H1 (cell line): ENCODE data around the gene CACNA2D3. TPM values are rescaled to one million over a fixed set of nuclear protein-coding genes. Genes with fewer than 3 reads are reported as not detected.
A peak's percentile ranks its signal among the peaks of the same experiment; 100 is the strongest.

Experiments
- CHD1 ChIP-seq: IDR thresholded peaks from 2 replicates; pipeline ENCODE4 v1.6.1; 2012; ENCODE audit warnings: low read depth, low read length, improper control_type of control experiment
- NRF1 ChIP-seq: IDR thresholded peaks from 2 replicates; pipeline ENCODE4 v1.6.1; 2011; ENCODE audit warnings: mild to moderate bottlenecking, low read depth, low read length, improper control_type of control experiment
- RAD21 ChIP-seq, 2 experiments: IDR thresholded peaks in 1 of 2; conservative IDR thresholded peaks in 1 of 2; 2 replicates each; pipeline ENCODE4 v1.6.1; 2011; ENCODE audit warnings: low read depth in 2 of 2, low read length in 2 of 2, improper control_type of control experiment in 1 of 2, inconsistent platforms in 1 of 2, mild to moderate bottlenecking in 1 of 2, moderate library complexity in 1 of 2
- SIN3A ChIP-seq, 2 experiments: IDR thresholded peaks in 1 of 2; conservative IDR thresholded peaks in 1 of 2; 2 replicates each; pipeline ENCODE4 v1.6.1; 2011 to 2012; ENCODE audit warnings: low read length in 2 of 2, improper control_type of control experiment in 1 of 2, low read depth in 1 of 2, mild to moderate bottlenecking in 1 of 2
- SIRT6 ChIP-seq: IDR thresholded peaks from one replicate; pipeline ENCODE4 v1.7.1; 2012; ENCODE audit warnings: low read length, inconsistent platforms
- polyA plus RNA-seq, 7 experiments: library from polyadenylated mRNA; depleted of rRNA in 3 of 7; stranded (reverse) in 5 of 7; unstranded in 2 of 7; fragments of >200 nt in 5 of 7; fragments of 200-250 nt in 2 of 7; gene quantifications; 1 replicate in 5 of 7; 2 replicates in 1 of 7; 4 replicates in 1 of 7; pipeline versions ENCODE4 v1.2.1 to v1.2.3, GENCODE V29; 2011 to 2013; ENCODE audit warnings: missing spikeins in 2 of 7, mixed read lengths in 2 of 7
- total RNA-seq: library from RNA; stranded (reverse); fragmentation: NEBNext Ultra II Directional; extraction: Animal tissue kit (Norgen Biotek cat#: 25700); gene quantifications from 2 replicates; pipeline ENCODE4 v1.2.1, GENCODE V29; 2021
- TF ChIP-seq, protein P1 (sequence below): IDR thresholded peaks from 2 replicates; pipeline ENCODE4 v1.6.1; 2012; ENCODE audit warnings: low read length, inconsistent platforms
- TF ChIP-seq, protein P2 (sequence below): fragments of 300-600 bp; sonication (generic); IDR thresholded peaks from 2 replicates; pipeline ENCODE4 v1.7.1; 2012; ENCODE audit warnings: low read length, moderate library complexity, mild to moderate bottlenecking, inconsistent platforms; ENCODE audit not compliant: insufficient replicate concordance

CACNA2D3 gene
- total and polyA plus RNA-seq, 2 of the 8 experiments (the other 6 are each of a cell fraction or from before 2014, with no cell fraction given): 1.5 to 1.8 TPM

DNA sequence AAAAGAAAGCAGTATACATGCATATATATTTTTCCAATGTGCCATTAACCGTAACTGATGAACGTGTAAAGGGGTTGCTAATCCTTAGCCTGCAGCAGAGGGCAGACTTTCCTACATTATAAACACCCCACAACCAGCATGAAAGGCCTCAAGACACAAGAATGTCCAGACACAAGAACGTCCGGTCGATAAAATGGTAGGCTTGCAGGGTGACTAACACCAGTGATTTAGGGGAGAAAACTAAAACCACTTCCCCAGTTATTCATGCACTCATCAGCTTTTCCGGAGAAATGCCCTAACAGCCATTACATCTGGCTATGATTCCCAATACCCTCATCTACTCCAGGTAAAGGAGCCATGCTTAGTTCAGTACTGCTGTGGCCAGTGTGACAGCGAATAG is 748.1 kb downstream of the CACNA2D3 start (continued):
- TF ChIP-seq, protein P1, sequence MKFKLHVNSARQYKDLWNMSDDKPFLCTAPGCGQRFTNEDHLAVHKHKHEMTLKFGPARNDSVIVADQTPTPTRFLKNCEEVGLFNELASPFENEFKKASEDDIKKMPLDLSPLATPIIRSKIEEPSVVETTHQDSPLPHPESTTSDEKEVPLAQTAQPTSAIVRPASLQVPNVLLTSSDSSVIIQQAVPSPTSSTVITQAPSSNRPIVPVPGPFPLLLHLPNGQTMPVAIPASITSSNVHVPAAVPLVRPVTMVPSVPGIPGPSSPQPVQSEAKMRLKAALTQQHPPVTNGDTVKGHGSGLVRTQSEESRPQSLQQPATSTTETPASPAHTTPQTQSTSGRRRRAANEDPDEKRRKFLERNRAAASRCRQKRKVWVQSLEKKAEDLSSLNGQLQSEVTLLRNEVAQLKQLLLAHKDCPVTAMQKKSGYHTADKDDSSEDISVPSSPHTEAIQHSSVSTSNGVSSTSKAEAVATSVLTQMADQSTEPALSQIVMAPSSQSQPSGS: no peak
- no peak for TF ChIP-seq CHD1
- TF ChIP-seq SIN3A (conservative IDR thresholded peaks at IDR 0.05 in 1 of 2, IDR thresholded peaks at IDR 0.05 in 1 of 2; ENCODE audit: low read depth in 1 of 2, low read length in 2 of 2): no peak
- no peak for TF ChIP-seq NRF1
- no peak for TF ChIP-seq SIRT6
- TF ChIP-seq, protein P2, sequence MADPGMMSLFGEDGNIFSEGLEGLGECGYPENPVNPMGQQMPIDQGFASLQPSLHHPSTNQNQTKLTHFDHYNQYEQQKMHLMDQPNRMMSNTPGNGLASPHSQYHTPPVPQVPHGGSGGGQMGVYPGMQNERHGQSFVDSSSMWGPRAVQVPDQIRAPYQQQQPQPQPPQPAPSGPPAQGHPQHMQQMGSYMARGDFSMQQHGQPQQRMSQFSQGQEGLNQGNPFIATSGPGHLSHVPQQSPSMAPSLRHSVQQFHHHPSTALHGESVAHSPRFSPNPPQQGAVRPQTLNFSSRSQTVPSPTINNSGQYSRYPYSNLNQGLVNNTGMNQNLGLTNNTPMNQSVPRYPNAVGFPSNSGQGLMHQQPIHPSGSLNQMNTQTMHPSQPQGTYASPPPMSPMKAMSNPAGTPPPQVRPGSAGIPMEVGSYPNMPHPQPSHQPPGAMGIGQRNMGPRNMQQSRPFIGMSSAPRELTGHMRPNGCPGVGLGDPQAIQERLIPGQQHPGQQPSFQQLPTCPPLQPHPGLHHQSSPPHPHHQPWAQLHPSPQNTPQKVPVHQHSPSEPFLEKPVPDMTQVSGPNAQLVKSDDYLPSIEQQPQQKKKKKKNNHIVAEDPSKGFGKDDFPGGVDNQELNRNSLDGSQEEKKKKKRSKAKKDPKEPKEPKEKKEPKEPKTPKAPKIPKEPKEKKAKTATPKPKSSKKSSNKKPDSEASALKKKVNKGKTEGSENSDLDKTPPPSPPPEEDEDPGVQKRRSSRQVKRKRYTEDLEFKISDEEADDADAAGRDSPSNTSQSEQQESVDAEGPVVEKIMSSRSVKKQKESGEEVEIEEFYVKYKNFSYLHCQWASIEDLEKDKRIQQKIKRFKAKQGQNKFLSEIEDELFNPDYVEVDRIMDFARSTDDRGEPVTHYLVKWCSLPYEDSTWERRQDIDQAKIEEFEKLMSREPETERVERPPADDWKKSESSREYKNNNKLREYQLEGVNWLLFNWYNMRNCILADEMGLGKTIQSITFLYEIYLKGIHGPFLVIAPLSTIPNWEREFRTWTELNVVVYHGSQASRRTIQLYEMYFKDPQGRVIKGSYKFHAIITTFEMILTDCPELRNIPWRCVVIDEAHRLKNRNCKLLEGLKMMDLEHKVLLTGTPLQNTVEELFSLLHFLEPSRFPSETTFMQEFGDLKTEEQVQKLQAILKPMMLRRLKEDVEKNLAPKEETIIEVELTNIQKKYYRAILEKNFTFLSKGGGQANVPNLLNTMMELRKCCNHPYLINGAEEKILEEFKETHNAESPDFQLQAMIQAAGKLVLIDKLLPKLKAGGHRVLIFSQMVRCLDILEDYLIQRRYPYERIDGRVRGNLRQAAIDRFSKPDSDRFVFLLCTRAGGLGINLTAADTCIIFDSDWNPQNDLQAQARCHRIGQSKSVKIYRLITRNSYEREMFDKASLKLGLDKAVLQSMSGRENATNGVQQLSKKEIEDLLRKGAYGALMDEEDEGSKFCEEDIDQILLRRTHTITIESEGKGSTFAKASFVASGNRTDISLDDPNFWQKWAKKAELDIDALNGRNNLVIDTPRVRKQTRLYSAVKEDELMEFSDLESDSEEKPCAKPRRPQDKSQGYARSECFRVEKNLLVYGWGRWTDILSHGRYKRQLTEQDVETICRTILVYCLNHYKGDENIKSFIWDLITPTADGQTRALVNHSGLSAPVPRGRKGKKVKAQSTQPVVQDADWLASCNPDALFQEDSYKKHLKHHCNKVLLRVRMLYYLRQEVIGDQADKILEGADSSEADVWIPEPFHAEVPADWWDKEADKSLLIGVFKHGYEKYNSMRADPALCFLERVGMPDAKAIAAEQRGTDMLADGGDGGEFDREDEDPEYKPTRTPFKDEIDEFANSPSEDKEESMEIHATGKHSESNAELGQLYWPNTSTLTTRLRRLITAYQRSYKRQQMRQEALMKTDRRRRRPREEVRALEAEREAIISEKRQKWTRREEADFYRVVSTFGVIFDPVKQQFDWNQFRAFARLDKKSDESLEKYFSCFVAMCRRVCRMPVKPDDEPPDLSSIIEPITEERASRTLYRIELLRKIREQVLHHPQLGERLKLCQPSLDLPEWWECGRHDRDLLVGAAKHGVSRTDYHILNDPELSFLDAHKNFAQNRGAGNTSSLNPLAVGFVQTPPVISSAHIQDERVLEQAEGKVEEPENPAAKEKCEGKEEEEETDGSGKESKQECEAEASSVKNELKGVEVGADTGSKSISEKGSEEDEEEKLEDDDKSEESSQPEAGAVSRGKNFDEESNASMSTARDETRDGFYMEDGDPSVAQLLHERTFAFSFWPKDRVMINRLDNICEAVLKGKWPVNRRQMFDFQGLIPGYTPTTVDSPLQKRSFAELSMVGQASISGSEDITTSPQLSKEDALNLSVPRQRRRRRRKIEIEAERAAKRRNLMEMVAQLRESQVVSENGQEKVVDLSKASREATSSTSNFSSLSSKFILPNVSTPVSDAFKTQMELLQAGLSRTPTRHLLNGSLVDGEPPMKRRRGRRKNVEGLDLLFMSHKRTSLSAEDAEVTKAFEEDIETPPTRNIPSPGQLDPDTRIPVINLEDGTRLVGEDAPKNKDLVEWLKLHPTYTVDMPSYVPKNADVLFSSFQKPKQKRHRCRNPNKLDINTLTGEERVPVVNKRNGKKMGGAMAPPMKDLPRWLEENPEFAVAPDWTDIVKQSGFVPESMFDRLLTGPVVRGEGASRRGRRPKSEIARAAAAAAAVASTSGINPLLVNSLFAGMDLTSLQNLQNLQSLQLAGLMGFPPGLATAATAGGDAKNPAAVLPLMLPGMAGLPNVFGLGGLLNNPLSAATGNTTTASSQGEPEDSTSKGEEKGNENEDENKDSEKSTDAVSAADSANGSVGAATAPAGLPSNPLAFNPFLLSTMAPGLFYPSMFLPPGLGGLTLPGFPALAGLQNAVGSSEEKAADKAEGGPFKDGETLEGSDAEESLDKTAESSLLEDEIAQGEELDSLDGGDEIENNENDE: no peak
- TF ChIP-seq RAD21 (IDR thresholded peaks at IDR 0.05 in 1 of 2, conservative IDR thresholded peaks at IDR 0.05 in 1 of 2; ENCODE audit: low read depth in 2 of 2, low read length in 2 of 2): peak; percentile 72 to 74
